HG03060 (cell line): ENCODE measurements around the gene CRYM.
"Not testable (repeated sequence)": the region's sequence is repeated elsewhere in the genome, so short reads cannot be mapped to it uniquely, and the experiment has no call there.

Experiments
- ATAC-seq: cut with Tn5 transposase; IDR thresholded peaks from one replicate; pipeline ENCODE4 v1.9.1; 2021; ENCODE audit warnings: low read depth, moderate number of reproducible peaks; ENCODE audit not compliant: unreplicated experiment

The CRYM gene

GRCh38 chr16:21277927-21278706 lies at the start of gene CRYM:
CRYM (minus strand) TSS chr16:21278290; CDS start chr16:21278251, 39 bp downstream.
- ATAC-seq, result no peak

GRCh38 chr16:21327046-21327445 lies 49.0 kb upstream of the CRYM start:
- no peak for ATAC-seq

GRCh38 chr16:21326459-21326858 lies 48.4 kb upstream of the CRYM start:
- ATAC-seq, result no peak

GRCh38 chr16:21324267-21324666 lies 46.2 kb upstream of the CRYM start:
- ATAC-seq, result no peak

GRCh38 chr16:21322251-21322650 lies 44.2 kb upstream of the CRYM start:
- ATAC-seq, result not testable (repeated sequence)

- no peak for ATAC-seq
These were observed 43.6 kb upstream of the CRYM start for GRCh38 chr16:21321736-21322135.

- ATAC-seq, result no peak
These were observed 36.2 kb upstream of the CRYM start for GRCh38 chr16:21314339-21314738.

- not testable (repeated sequence) for ATAC-seq
These were observed 34.8 kb upstream of the CRYM start for GRCh38 chr16:21312863-21313372.

- not testable (repeated sequence) for ATAC-seq
These were observed 34.0 kb upstream of the CRYM start for GRCh38 chr16:21312046-21312445.

- not testable (repeated sequence) for ATAC-seq
These were observed 28.6 kb upstream of the CRYM start for GRCh38 chr16:21306712-21307111.

- no peak for ATAC-seq
These were observed 24.9 kb upstream of the CRYM start for GRCh38 chr16:21302898-21303528.

GRCh38 chr16:21302454-21302853 lies 24.4 kb upstream of the CRYM start:
- ATAC-seq, result no peak

- ATAC-seq, result no peak
These were observed 23.8 kb upstream of the CRYM start for GRCh38 chr16:21301895-21302291.

GRCh38 chr16:21301168-21301894 lies 23.2 kb upstream of the CRYM start:
- ATAC-seq, result no peak

- ATAC-seq, result peak; percentile 37
These were observed 22.4 kb upstream of the CRYM start for GRCh38 chr16:21300309-21301167.

GRCh38 chr16:21289789-21290188 lies 11.7 kb upstream of the CRYM start:
- not testable (repeated sequence) for ATAC-seq

GRCh38 chr16:21285314-21285713 lies 7.2 kb upstream of the CRYM start:
- ATAC-seq, result no peak

- no peak for ATAC-seq
These were observed 6.3 kb upstream of the CRYM start for GRCh38 chr16:21284414-21284813.

- ATAC-seq, result no peak
These were observed 5.6 kb upstream of the CRYM start for GRCh38 chr16:21283521-21284289.
